HG03025 (cell line): ENCODE data around the gene CLIP4.

Source experiments
- ATAC-seq: cut with Tn5 transposase; IDR thresholded peaks from one replicate; pipeline ENCODE4 v1.9.1; 2021; ENCODE audit warnings: mild to moderate bottlenecking, moderate library complexity; ENCODE audit not compliant: unreplicated experiment, low FRiP score

CLIP4 gene

GRCh38 chr2:29182334-29182733 is 67.1 kb downstream of the CLIP4 start:
- ATAC-seq, result no peak

GRCh38 chr2:29182920-29183319 is 67.7 kb downstream of the CLIP4 start:
- ATAC-seq, result no peak

GRCh38 chr2:29184531-29184930 is 69.3 kb downstream of the CLIP4 start:
- ATAC-seq, result no peak

GRCh38 chr2:29186817-29187216 is 71.6 kb downstream of the CLIP4 start:
- ATAC-seq, result no peak

- ATAC-seq, result no peak
These were observed 72.7 kb downstream of the CLIP4 start for GRCh38 chr2:29187926-29188325.

GRCh38 chr2:29189052-29189451 is 73.8 kb downstream of the CLIP4 start:
- no peak for ATAC-seq

- ATAC-seq, result no peak
These were observed 76.6 kb downstream of the CLIP4 start for GRCh38 chr2:29191817-29192216.

GRCh38 chr2:29192526-29192925 is 77.3 kb downstream of the CLIP4 start:
- ATAC-seq, result no peak

GRCh38 chr2:29193111-29193510 is 77.9 kb downstream of the CLIP4 start:
- ATAC-seq, result no peak

GRCh38 chr2:29193681-29194080 is 78.5 kb downstream of the CLIP4 start:
- ATAC-seq, result no peak

- no peak for ATAC-seq
These were observed 80.6 kb downstream of the CLIP4 start for GRCh38 chr2:29195796-29196195.

GRCh38 chr2:29196792-29197788 is 81.9 kb downstream of the CLIP4 start:
- no peak for ATAC-seq

GRCh38 chr2:29201979-29202378 is 86.8 kb downstream of the CLIP4 start:
- no peak for ATAC-seq

GRCh38 chr2:29202819-29203495 is 87.7 kb downstream of the CLIP4 start:
- ATAC-seq, result no peak

- no peak for ATAC-seq
These were observed 91.7 kb downstream of the CLIP4 start for GRCh38 chr2:29206941-29207340.

- no peak for ATAC-seq
These were observed 92.3 kb downstream of the CLIP4 start for GRCh38 chr2:29207352-29208148.

- ATAC-seq, result no peak
These were observed 94.3 kb downstream of the CLIP4 start for GRCh38 chr2:29209551-29209950.

GRCh38 chr2:29212009-29212408 is 96.8 kb downstream of the CLIP4 start:
- ATAC-seq, result no peak

GRCh38 chr2:29213888-29214291 is 98.7 kb downstream of the CLIP4 start:
- ATAC-seq, result no peak

GRCh38 chr2:29215073-29215472 is 99.9 kb downstream of the CLIP4 start:
- ATAC-seq, result no peak
